ENCODE measurements around the gene SBF2.

SBF2 gene

DNA sequence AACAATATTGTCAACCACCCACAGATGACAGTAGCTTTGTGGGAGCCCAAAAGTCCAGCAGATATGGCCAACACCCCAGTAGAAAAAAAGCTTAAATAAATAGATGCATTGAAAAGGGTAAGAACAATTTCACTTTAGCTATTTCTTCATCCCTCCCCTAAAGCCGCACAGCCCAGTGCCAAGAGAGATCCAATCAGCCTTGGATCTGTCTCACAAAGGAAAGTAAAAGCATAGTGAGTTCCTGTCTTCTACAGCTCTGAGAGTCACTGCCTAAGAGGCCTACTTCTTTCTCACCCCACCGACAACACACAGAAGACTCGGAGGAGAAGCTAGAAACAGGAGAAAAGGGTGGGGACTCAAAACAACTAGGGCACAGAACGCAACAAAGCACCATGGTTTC lies 196.4 kb downstream of the SBF2 start:
- H4K20me1 ChIP-seq (ENCODE audit: insufficient read depth, low read length) = no peaks in the 10 kb centered on the region
- H3K9me2 ChIP-seq (ENCODE audit: low read depth, low read length) = no peaks in the 10 kb centered on the region
- no peak overlapping the region for H3K27ac ChIP-seq (ENCODE audit: low read depth, low read length, poor library complexity, severe bottlenecking)
- H3K9ac ChIP-seq (ENCODE audit: low read length) = no peak overlapping the region
- no peak overlapping the region for H2AFZ ChIP-seq (ENCODE audit: low read length)
- H3K4me3 ChIP-seq (ENCODE audit: low read depth, low read length, poor library complexity, severe bottlenecking) = no peak overlapping the region
- no peaks in the 10 kb centered on the region for H3K79me2 ChIP-seq (ENCODE audit: insufficient read depth, low read length)
- H3K4me2 ChIP-seq (ENCODE audit: low read length) = no peak overlapping the region
- H3K27me3 ChIP-seq (ENCODE audit: insufficient read depth, low read length) = no peaks in the 10 kb centered on the region
- no peak for TF ChIP-seq EZH2 (IDR thresholded peaks at IDR 0.05; ENCODE audit: borderline replicate concordance, low read length)
- TF ChIP-seq, protein P1, sequence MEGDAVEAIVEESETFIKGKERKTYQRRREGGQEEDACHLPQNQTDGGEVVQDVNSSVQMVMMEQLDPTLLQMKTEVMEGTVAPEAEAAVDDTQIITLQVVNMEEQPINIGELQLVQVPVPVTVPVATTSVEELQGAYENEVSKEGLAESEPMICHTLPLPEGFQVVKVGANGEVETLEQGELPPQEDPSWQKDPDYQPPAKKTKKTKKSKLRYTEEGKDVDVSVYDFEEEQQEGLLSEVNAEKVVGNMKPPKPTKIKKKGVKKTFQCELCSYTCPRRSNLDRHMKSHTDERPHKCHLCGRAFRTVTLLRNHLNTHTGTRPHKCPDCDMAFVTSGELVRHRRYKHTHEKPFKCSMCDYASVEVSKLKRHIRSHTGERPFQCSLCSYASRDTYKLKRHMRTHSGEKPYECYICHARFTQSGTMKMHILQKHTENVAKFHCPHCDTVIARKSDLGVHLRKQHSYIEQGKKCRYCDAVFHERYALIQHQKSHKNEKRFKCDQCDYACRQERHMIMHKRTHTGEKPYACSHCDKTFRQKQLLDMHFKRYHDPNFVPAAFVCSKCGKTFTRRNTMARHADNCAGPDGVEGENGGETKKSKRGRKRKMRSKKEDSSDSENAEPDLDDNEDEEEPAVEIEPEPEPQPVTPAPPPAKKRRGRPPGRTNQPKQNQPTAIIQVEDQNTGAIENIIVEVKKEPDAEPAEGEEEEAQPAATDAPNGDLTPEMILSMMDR (IDR thresholded peaks at IDR 0.05; ENCODE audit: low read length) = no peak
- H3K9me3 ChIP-seq (ENCODE audit: low read length) = peaks cover 3% of the 10 kb centered on the region; the same call in 1 of the 2 replicates
- H3K4me1 ChIP-seq (ENCODE audit: insufficient read depth, low read length, severe bottlenecking) = no peaks in the 10 kb centered on the region
- no peaks in the 10 kb centered on the region for H3K36me3 ChIP-seq (ENCODE audit: insufficient read depth, low read length)
- no peaks in the 10 kb centered on the region for H3F3A ChIP-seq (ENCODE audit: insufficient read depth, low read length)

DNA sequence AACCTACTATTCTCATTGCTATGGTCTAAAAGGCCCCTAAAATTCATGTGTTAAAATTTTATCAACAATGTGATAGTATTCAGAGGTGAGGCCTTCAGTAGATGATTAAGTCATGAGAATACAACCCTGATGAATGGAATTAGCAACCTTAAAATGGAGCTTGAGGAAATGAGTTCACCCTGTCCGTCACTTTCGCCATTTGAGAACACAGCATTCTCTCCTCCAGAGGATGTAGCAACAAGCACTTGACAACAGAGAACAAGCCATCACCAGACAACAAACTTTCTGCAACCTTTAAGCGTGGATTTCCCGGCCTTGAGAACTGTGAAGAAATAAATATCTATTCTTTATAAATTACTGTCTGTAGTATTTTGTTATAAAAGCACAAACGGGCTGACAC lies 197.0 kb downstream of the SBF2 start:
- Histone ChIP-seq H3K4me2 (ENCODE audit: low read length) (no peak overlapping the region), H3K9ac (ENCODE audit: low read length) (no peak overlapping the region), H3K9me2 (ENCODE audit: low read depth, low read length) (no peaks in the 10 kb centered on the region), H3K79me2 (ENCODE audit: insufficient read depth, low read length) (no peaks in the 10 kb centered on the region), H3K9me3 (ENCODE audit: low read length) (peaks cover 3% of the 10 kb centered on the region; the same call in 1 of the 2 replicates), H3K4me1 (ENCODE audit: insufficient read depth, low read length, severe bottlenecking) (no peaks in the 10 kb centered on the region), H3K4me3 (ENCODE audit: low read depth, low read length, poor library complexity, severe bottlenecking) (no peak overlapping the region), H3K27me3 (ENCODE audit: insufficient read depth, low read length) (no peaks in the 10 kb centered on the region), H3F3A (ENCODE audit: insufficient read depth, low read length) (no peaks in the 10 kb centered on the region), H3K36me3 (ENCODE audit: insufficient read depth, low read length) (no peaks in the 10 kb centered on the region), H3K27ac (ENCODE audit: low read depth, low read length, poor library complexity, severe bottlenecking) (no peak overlapping the region), H2AFZ (ENCODE audit: low read length) (no peak overlapping the region), H4K20me1 (ENCODE audit: insufficient read depth, low read length) (no peaks in the 10 kb centered on the region)
- no peak for TF ChIP-seq EZH2 (IDR thresholded peaks at IDR 0.05; ENCODE audit: borderline replicate concordance, low read length)
- TF ChIP-seq, protein P1 (IDR thresholded peaks at IDR 0.05; ENCODE audit: low read length) = no peak

DNA sequence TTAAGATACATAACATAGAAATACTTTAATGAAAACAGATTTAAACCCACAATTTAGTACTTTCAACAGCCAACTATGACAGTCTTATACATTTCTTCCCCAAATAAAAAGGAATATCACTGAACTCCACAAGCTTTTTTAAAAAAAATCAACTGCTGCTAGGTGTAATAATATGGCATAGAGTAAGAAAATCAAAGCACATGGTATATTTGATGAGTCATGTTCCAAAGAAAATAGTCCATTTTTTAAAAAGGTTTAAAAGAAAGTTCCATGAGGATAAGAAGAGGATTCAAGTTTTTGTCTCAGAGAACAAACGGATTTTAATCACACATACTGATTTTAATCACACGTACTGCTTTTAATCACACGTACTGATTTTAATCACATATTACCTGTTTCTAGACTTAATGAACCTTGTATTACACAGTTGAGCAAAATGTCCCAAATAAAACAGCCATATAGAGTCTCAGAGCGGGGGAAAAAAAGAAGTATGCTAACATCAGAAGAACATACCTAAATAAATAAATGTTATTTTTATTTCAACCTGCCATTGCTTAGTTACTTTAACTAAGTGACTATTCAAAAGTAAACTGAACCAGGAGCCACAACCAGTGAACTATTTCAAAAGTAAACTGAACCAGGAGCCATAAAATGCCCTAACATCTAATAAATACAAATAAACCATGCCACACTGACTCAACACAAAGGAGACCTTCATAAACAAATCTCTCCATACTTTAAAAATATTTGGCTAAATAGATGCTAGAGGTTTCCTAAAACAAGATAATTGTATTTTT lies 198.4 kb downstream of the SBF2 start:
- H4K20me1 ChIP-seq (ENCODE audit: insufficient read depth, low read length) = no peaks in the 10 kb centered on the region
- H3K9me3 ChIP-seq (ENCODE audit: low read length) = peaks cover 3% of the 10 kb centered on the region; the same call in 1 of the 2 replicates
- no peaks in the 10 kb centered on the region for H3K79me2 ChIP-seq (ENCODE audit: insufficient read depth, low read length)
- no peaks in the 10 kb centered on the region for H3F3A ChIP-seq (ENCODE audit: insufficient read depth, low read length)
- H3K27ac ChIP-seq (ENCODE audit: low read depth, low read length, poor library complexity, severe bottlenecking) = no peak overlapping the region
- no peaks in the 10 kb centered on the region for H3K9me2 ChIP-seq (ENCODE audit: low read depth, low read length)
- H3K4me1 ChIP-seq (ENCODE audit: insufficient read depth, low read length, severe bottlenecking) = no peaks in the 10 kb centered on the region
- H3K9ac ChIP-seq (ENCODE audit: low read length) = no peak overlapping the region
- no peak overlapping the region for H2AFZ ChIP-seq (ENCODE audit: low read length)
- H3K36me3 ChIP-seq (ENCODE audit: insufficient read depth, low read length) = no peaks in the 10 kb centered on the region
- H3K4me3 ChIP-seq (ENCODE audit: low read depth, low read length, poor library complexity, severe bottlenecking) = no peak overlapping the region
- H3K4me2 ChIP-seq (ENCODE audit: low read length) = no peak overlapping the region
- no peak for TF ChIP-seq EZH2 (IDR thresholded peaks at IDR 0.05; ENCODE audit: borderline replicate concordance, low read length)
- TF ChIP-seq, protein P1 (IDR thresholded peaks at IDR 0.05; ENCODE audit: low read length) = no peak
- H3K27me3 ChIP-seq (ENCODE audit: insufficient read depth, low read length) = no peaks in the 10 kb centered on the region

Data from OCI-LY1 (cell line).